GM12875 (cell line): ENCODE measurements around the gene C9orf153.

Experiments
- H3K4me3 ChIP-seq: one replicate; pipeline ENCODE4 v1.5.1; 2011; ENCODE audit warnings: low read depth, low read length, control low read depth
- CTCF ChIP-seq: IDR thresholded peaks from 2 replicates; pipeline ENCODE4 v1.5.1; 2011; ENCODE audit warnings: low read depth, mild to moderate bottlenecking, control low read depth, inconsistent platforms, low read length, moderate library complexity, borderline replicate concordance; ENCODE audit not compliant: insufficient read depth

C9orf153 gene

GRCh38 chr9:86178503-86178902 is 81.0 kb downstream of the C9orf153 start:
- no peak for TF ChIP-seq CTCF
- no peak overlapping the region for H3K4me3 ChIP-seq

GRCh38 chr9:86177995-86178394 is 81.5 kb downstream of the C9orf153 start:
- no peak for TF ChIP-seq CTCF
- no peak overlapping the region for H3K4me3 ChIP-seq

- H3K4me3 ChIP-seq, result no peak overlapping the region
- no peak for TF ChIP-seq CTCF
Observed at GRCh38 chr9:86176468-86176867, 83.0 kb downstream of the C9orf153 start.

GRCh38 chr9:86175743-86176456 is 83.6 kb downstream of the C9orf153 start:
- TF ChIP-seq CTCF, result no peak
- H3K4me3 ChIP-seq, result no peak overlapping the region

GRCh38 chr9:86175223-86175622 is 84.2 kb downstream of the C9orf153 start:
- H3K4me3 ChIP-seq, result no peak overlapping the region
- no peak for TF ChIP-seq CTCF
